ENCODE measurements around the gene BRPF3. TPM values are rescaled to one million over a fixed set of nuclear protein-coding genes. Genes with fewer than 3 reads are reported as not detected.

BRPF3 gene
- total RNA-seq, 1 donor from 2014 or later: 37.6 TPM

DNA sequence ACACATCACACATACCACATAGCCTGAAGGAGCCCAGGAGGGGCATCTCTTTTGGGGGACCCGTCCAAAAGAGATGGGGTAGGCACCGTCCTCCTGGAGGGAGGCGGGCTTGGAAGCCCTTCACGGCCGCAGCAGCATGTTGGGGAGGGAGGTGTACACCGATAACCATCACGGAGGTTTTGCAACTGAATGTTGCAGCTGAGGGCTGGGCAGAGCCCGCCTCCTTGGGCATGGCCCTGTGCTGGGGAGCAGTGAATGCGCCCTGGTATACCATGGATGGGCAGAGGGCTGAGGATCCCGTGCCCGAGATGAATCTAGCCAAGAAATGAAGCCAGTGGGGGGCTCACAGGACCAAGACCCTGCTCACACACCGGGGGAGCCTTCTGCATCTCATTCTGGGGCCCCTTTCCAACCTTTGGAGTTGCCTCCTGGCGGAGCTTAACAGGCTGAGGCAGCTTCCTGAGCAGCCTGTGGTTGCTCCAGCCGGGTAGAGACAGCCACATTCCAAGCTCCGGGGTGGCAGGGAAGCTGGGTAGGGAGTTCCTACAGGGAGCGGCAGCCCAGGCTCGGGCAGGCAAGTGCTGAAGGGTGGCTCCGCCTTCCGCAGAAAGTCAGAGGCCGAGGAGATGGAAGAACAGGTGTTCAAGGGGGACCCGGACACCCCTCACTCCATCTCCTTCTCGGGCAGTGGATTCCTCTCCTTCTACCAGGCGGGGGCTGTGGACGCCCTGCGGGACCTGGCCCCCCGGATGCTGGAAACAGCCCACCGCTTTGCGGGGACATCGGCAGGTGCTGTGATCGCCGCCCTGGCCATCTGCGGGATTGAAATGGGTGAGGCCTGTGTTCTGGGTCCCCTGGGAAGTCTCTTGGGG lies 73.5 kb downstream of the BRPF3 start, which contains the start of gene PNPLA1:
Gene PNPLA1 (plus strand): TSS at position 227 of the 872 bp plus-strand sequence. CDS start 400 bp downstream, at position 627.
- DNase-seq (ENCODE audit: low spot score): no peak
- Mint-ChIP-seq H3K27me3 (ENCODE audit: unreplicated experiment) (peaks cover 8% of the 10 kb centered on the region), H3K9me3 (ENCODE audit: unreplicated experiment) (no peaks in the 10 kb centered on the region), H3K27ac (ENCODE audit: unreplicated experiment) (no peak within 1 kb of the TSS), H3K36me3 (ENCODE audit: low read depth, unreplicated experiment) (peaks cover 8% of the 10 kb centered on the region), H3K4me3 (ENCODE audit: unreplicated experiment) (peak within 1 kb of the TSS; percentile 1), H3K4me1 (ENCODE audit: unreplicated experiment) (peaks cover 4% of the 10 kb centered on the region)
- TF ChIP-seq CTCF (IDR thresholded peaks at IDR 0.05; ENCODE audit: unreplicated experiment): no peak

DNA sequence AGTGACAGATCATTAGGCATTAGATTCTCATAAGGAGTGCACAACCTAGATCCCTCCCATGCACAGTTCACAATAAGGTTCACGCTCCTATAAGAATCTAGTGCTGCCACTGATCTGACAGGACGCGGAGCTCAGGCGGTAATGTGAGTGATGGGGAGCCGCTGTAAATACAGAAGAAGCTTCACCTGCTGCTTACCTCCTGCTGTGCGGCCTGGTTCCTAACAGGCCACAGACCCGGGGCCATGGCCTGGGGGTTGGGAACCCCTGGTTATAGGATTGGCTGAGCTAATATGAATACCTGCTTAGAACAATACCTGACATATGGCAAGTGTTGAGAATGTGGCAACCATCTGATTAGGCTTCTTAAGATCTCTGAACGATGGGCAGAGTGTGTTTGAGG lies 75.7 kb downstream of the BRPF3 start:
- no peaks in the 10 kb centered on the region for H3K9me3 Mint-ChIP-seq (ENCODE audit: unreplicated experiment)
- H3K36me3 Mint-ChIP-seq (ENCODE audit: low read depth, unreplicated experiment): peaks cover 8% of the 10 kb centered on the region
- TF ChIP-seq CTCF (IDR thresholded peaks at IDR 0.05; ENCODE audit: unreplicated experiment): no peak
- H3K27ac Mint-ChIP-seq (ENCODE audit: unreplicated experiment): no peak overlapping the region
- peaks cover 10% of the 10 kb centered on the region for H3K27me3 Mint-ChIP-seq (ENCODE audit: unreplicated experiment)
- H3K4me3 Mint-ChIP-seq (ENCODE audit: unreplicated experiment): no peak overlapping the region
- no peak for DNase-seq (ENCODE audit: low spot score)
- H3K4me1 Mint-ChIP-seq (ENCODE audit: unreplicated experiment): peaks cover 4% of the 10 kb centered on the region

DNA sequence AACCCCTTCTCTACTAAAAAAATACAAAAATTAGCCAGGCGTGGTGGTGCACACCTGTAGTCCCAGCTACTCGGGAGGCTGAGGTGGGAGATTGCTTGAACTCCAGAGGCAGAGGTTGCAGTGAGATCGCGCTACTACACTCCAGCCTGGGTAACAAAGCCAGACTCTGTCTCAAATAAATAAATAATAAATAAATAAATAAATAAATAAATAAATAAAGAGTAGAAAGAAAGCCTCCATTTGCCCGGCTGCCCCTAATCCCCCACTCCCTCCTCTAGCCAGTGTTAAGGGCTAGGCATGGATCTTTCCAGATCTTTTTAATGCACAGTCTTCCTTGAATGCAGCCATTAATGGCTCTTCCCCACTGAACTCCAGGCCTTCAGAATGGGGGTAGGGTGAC lies 76.5 kb downstream of the BRPF3 start:
- Mint-ChIP-seq H3K4me1 (ENCODE audit: unreplicated experiment) (peaks cover 4% of the 10 kb centered on the region), H3K36me3 (ENCODE audit: low read depth, unreplicated experiment) (peaks cover 4% of the 10 kb centered on the region), H3K27ac (ENCODE audit: unreplicated experiment) (no peak overlapping the region), H3K4me3 (ENCODE audit: unreplicated experiment) (no peak overlapping the region), H3K27me3 (ENCODE audit: unreplicated experiment) (peaks cover 10% of the 10 kb centered on the region), H3K9me3 (ENCODE audit: unreplicated experiment) (no peaks in the 10 kb centered on the region)
- no peak for TF ChIP-seq CTCF (IDR thresholded peaks at IDR 0.05; ENCODE audit: unreplicated experiment)
- no peak for DNase-seq (ENCODE audit: low spot score)

- no peak for DNase-seq (ENCODE audit: low spot score)
- Mint-ChIP-seq H3K36me3 (ENCODE audit: low read depth, unreplicated experiment) (peaks cover 4% of the 10 kb centered on the region), H3K27ac (ENCODE audit: unreplicated experiment) (no peak overlapping the region), H3K9me3 (ENCODE audit: unreplicated experiment) (no peaks in the 10 kb centered on the region), H3K4me1 (ENCODE audit: unreplicated experiment) (peaks cover 4% of the 10 kb centered on the region), H3K4me3 (ENCODE audit: unreplicated experiment) (no peak overlapping the region), H3K27me3 (ENCODE audit: unreplicated experiment) (peaks cover 5% of the 10 kb centered on the region)
- TF ChIP-seq CTCF (IDR thresholded peaks at IDR 0.05; ENCODE audit: unreplicated experiment): no peak
Observed at GRCh38 chr6:36273802-36274514, 77.4 kb downstream of the BRPF3 start.

Measured in endothelial cell (in vitro differentiated cells).